Parathyroid adenoma (tissue), 2 donors: Measurements from ENCODE around the gene GALNT9.

ENCODE experiments used
- H2AFZ ChIP-seq: fragments of 300-600 bp; sonication (generic); one replicate; pipeline ENCODE4 v1.7.0; 2017; ENCODE audit warnings: antibody characterized with exemption, mild to moderate bottlenecking
- H3K27ac ChIP-seq: fragments of 300-600 bp; sonication (generic); one replicate; pipeline ENCODE4 v1.7.0; 2017
- H3K27me3 ChIP-seq: fragments of 300-600 bp; sonication (generic); one replicate; pipeline ENCODE4 v1.7.0; 2017; ENCODE audit warnings: low read length; ENCODE audit not compliant: control insufficient read depth, insufficient read depth
- H3K36me3 ChIP-seq: fragments of 300-600 bp; sonication (generic); one replicate; pipeline ENCODE4 v1.7.0; 2017; ENCODE audit warnings: low read length; ENCODE audit not compliant: control insufficient read depth, insufficient read depth
- H3K4me1 ChIP-seq: fragments of 300-600 bp; sonication (generic); one replicate; pipeline ENCODE4 v1.7.0; 2017; ENCODE audit warnings: control low read depth
- H3K4me2 ChIP-seq: fragments of 300-600 bp; sonication (generic); one replicate; pipeline ENCODE4 v1.7.0; 2017; ENCODE audit warnings: low read length
- H3K4me3 ChIP-seq: fragments of 300-600 bp; sonication (generic); one replicate; pipeline ENCODE4 v1.7.0; 2017; ENCODE audit warnings: low read depth, low read length
- H3K79me2 ChIP-seq: fragments of 300-600 bp; sonication (generic); one replicate; pipeline ENCODE4 v1.7.0; 2017; ENCODE audit warnings: control low read depth
- H3K9ac ChIP-seq: fragments of 300-600 bp; sonication (generic); one replicate; pipeline ENCODE4 v1.7.0; 2017; ENCODE audit warnings: mild to moderate bottlenecking
- H3K9me3 ChIP-seq: fragments of 300-600 bp; sonication (generic); one replicate; pipeline ENCODE4 v1.7.0; 2017; ENCODE audit warnings: low read length; ENCODE audit not compliant: control insufficient read depth
- CTCF ChIP-seq: fragments of 300-600 bp; sonication (generic); IDR thresholded peaks from one replicate; pipeline ENCODE4 v1.7.0; 2017; ENCODE audit warnings: antibody characterized with exemption, mild to moderate bottlenecking
- donor health status: primary hyperparathyroidism.

GALNT9 gene

GRCh38 chr12:132186208-132186856 lies 143.1 kb downstream of the GALNT9 start:
- no peak for TF ChIP-seq CTCF
- H3K27me3 ChIP-seq = no peaks in the 10 kb centered on the region

GRCh38 chr12:132185705-132186104 lies 143.7 kb downstream of the GALNT9 start:
- Histone ChIP-seq H3K27ac (no peak overlapping the region), H3K4me2 (no peak overlapping the region), H3K27me3 (no peaks in the 10 kb centered on the region), H3K9ac (no peak overlapping the region), H3K9me3 (no peaks in the 10 kb centered on the region), H3K4me3 (no peak overlapping the region), H3K4me1 (peaks cover 7% of the 10 kb centered on the region), H3K79me2 (no peaks in the 10 kb centered on the region), H2AFZ (no peak overlapping the region), H3K36me3 (no peaks in the 10 kb centered on the region)
- TF ChIP-seq CTCF = no peak

More at GRCh38 chr12:132186208-132186856, 143.1 kb downstream of the GALNT9 start:
- peaks cover 7% of the 10 kb centered on the region for H3K4me1 ChIP-seq
- H3K79me2 ChIP-seq = no peaks in the 10 kb centered on the region
- H3K36me3 ChIP-seq = no peaks in the 10 kb centered on the region
- H3K4me3 ChIP-seq = no peak overlapping the region
- H3K9ac ChIP-seq = no peak overlapping the region
- H3K27ac ChIP-seq = no peak overlapping the region
- no peaks in the 10 kb centered on the region for H3K9me3 ChIP-seq
- no peak overlapping the region for H2AFZ ChIP-seq
- no peak overlapping the region for H3K4me2 ChIP-seq

- Histone ChIP-seq H3K9ac (no peak overlapping the region), H2AFZ (no peak overlapping the region), H3K36me3 (no peaks in the 10 kb centered on the region), H3K27ac (no peak overlapping the region), H3K4me2 (no peak overlapping the region), H3K27me3 (no peaks in the 10 kb centered on the region), H3K9me3 (no peaks in the 10 kb centered on the region), H3K79me2 (no peaks in the 10 kb centered on the region), H3K4me3 (no peak overlapping the region), H3K4me1 (no peaks in the 10 kb centered on the region)
- TF ChIP-seq CTCF = no peak
Measured at GRCh38 chr12:132182711-132183365, 146.6 kb downstream of the GALNT9 start.

- TF ChIP-seq CTCF = no peak
- no peak overlapping the region for H3K4me3 ChIP-seq
- H3K4me1 ChIP-seq = no peaks in the 10 kb centered on the region
- no peaks in the 10 kb centered on the region for H3K9me3 ChIP-seq
- H3K79me2 ChIP-seq = no peaks in the 10 kb centered on the region
- H3K4me2 ChIP-seq = no peak overlapping the region
- no peaks in the 10 kb centered on the region for H3K27me3 ChIP-seq
- H3K27ac ChIP-seq = no peak overlapping the region
- H2AFZ ChIP-seq = no peak overlapping the region
- H3K36me3 ChIP-seq = no peaks in the 10 kb centered on the region
- H3K9ac ChIP-seq = no peak overlapping the region
Measured at GRCh38 chr12:132182206-132182710, 147.1 kb downstream of the GALNT9 start.
